Liver (tissue), 9 donors: ENCODE data around the gene TBC1D16. TPM values are rescaled to one million over a fixed set of nuclear protein-coding genes. Genes with fewer than 3 reads are reported as not detected.

Experiments used
- DNase-seq: peaks from one replicate; pipeline ENCODE4 v3.0.0-alpha.2; 2017; ENCODE audit warnings: low spot score
- H3K27ac ChIP-seq, 2 donors: one replicate each; pipeline ENCODE4 v1.7.0; 2013; ENCODE audit warnings: inconsistent platforms in 2 of 2, low read length in 2 of 2, control low read depth in 1 of 2, low read depth in 1 of 2, mild to moderate bottlenecking in 1 of 2
- H3K27me3 ChIP-seq, 4 donors: one replicate each; pipeline versions ENCODE4 v1.6.1 to v1.7.0; 2013; ENCODE audit warnings: low read length in 3 of 4, inconsistent platforms in 1 of 4, mild to moderate bottlenecking in 1 of 4, moderate library complexity in 1 of 4; ENCODE audit not compliant: control insufficient read depth in 4 of 4, insufficient read depth in 4 of 4
- H3K36me3 ChIP-seq, 4 donors: one replicate each; pipeline versions ENCODE4 v1.6.1 to v1.7.0; 2013; ENCODE audit warnings: low read length in 3 of 4, mild to moderate bottlenecking in 3 of 4, low read depth in 1 of 4, moderate library complexity in 1 of 4; ENCODE audit not compliant: control insufficient read depth in 4 of 4, insufficient read depth in 3 of 4
- H3K4me1 ChIP-seq, 4 donors: one replicate each; pipeline versions ENCODE4 v1.6.1 to v1.7.0; 2013; ENCODE audit warnings: low read length in 3 of 4, mild to moderate bottlenecking in 3 of 4, moderate library complexity in 1 of 4; ENCODE audit not compliant: control insufficient read depth in 4 of 4, insufficient read depth in 4 of 4
- H3K4me3 ChIP-seq, 3 donors: one replicate each; pipeline versions ENCODE4 v1.6.1 to v1.7.0; 2013; ENCODE audit warnings: low read length in 3 of 3, control low read depth in 1 of 3, low read depth in 1 of 3, mild to moderate bottlenecking in 1 of 3
- H3K9ac ChIP-seq, 2 donors: one replicate each; pipeline ENCODE4 v1.7.0; 2013; ENCODE audit warnings: low read length in 2 of 2, mild to moderate bottlenecking in 2 of 2, moderate library complexity in 2 of 2, control low read depth in 1 of 2, low read depth in 1 of 2
- H3K9me3 ChIP-seq, 4 donors: one replicate each; pipeline versions ENCODE4 v1.6.1 to v1.7.0; 2013; ENCODE audit warnings: low read length in 3 of 4; ENCODE audit not compliant: control insufficient read depth in 4 of 4
- EGR1 ChIP-seq, 2 donors: IDR thresholded peaks; 2 replicates each; pipeline ENCODE4 v1.6.1; 2016 to 2018; ENCODE audit warnings: antibody characterized with exemption in 2 of 2, low read depth in 2 of 2
- FOXA1 ChIP-seq: IDR thresholded peaks from 2 replicates; pipeline ENCODE4 v1.6.1; 2016; ENCODE audit warnings: antibody characterized with exemption
- HNF4A ChIP-seq, 2 donors: conservative IDR thresholded peaks; 2 replicates each; pipeline ENCODE4 v1.6.1; 2016; ENCODE audit warnings: antibody characterized with exemption in 2 of 2, mild to moderate bottlenecking in 2 of 2
- JUND ChIP-seq, 2 donors: IDR thresholded peaks; 2 replicates each; pipeline ENCODE4 v1.6.1; 2016; ENCODE audit warnings: antibody characterized with exemption in 2 of 2
- RAD21 ChIP-seq, 2 donors: IDR thresholded peaks; 2 replicates each; pipeline ENCODE4 v1.6.1; 2016; ENCODE audit warnings: antibody characterized with exemption in 2 of 2, mild to moderate bottlenecking in 2 of 2
- SP1 ChIP-seq: IDR thresholded peaks from 2 replicates; pipeline ENCODE4 v1.6.1; 2018; ENCODE audit warnings: antibody characterized with exemption, mild to moderate bottlenecking
- TAF1 ChIP-seq: conservative IDR thresholded peaks from 2 replicates; pipeline ENCODE4 v1.6.1; 2016; ENCODE audit warnings: antibody characterized with exemption, mild to moderate bottlenecking
- YY1 ChIP-seq: IDR thresholded peaks from 2 replicates; pipeline ENCODE4 v1.6.1; 2016; ENCODE audit warnings: antibody characterized with exemption, mild to moderate bottlenecking
- ZBTB33 ChIP-seq: IDR thresholded peaks from 2 replicates; pipeline ENCODE4 v1.6.1; 2016; ENCODE audit warnings: antibody characterized with exemption
- WGBS: extraction: QIAGEN DNeasy Blood & Tissue Kit; methylation state at CpG from one replicate; pipeline ENCODE4 v1.1.7; 2013; 5-methylcytosine and 5-hydroxymethylcytosine counted together
- polyA plus RNA-seq, 2 donors: library from polyadenylated mRNA; stranded (reverse) in 1 of 2; unstranded in 1 of 2; fragments of 200-250 nt in 1 of 2; fragments of >200 nt in 1 of 2; fragmentation: Nextera tagmentation in 1 of 2; extraction: Ambion mirVana in 1 of 2; gene quantifications; one replicate each; pipeline versions ENCODE4 v1.2.1 to v1.2.3, GENCODE V29; 2013 to 2015
- total RNA-seq, 2 donors: library from RNA; depleted of rRNA; stranded (reverse); fragments of >200 nt; gene quantifications; one replicate each; pipeline ENCODE4 v1.2.3, GENCODE V29; 2014
- TF ChIP-seq, protein P1 (sequence below): fragments of 150-350 bp; IDR thresholded peaks from 2 replicates; pipeline ENCODE4 v1.5.1; 2017; ENCODE audit warnings: improper control_type of control experiment, low read depth, low read length; ENCODE audit not compliant: missing input control
- TF ChIP-seq, protein P2 (sequence below): IDR thresholded peaks from 2 replicates; pipeline ENCODE4 v1.6.1; 2016; ENCODE audit warnings: antibody characterized with exemption, mild to moderate bottlenecking
- TF ChIP-seq, protein P3 (sequence below): IDR thresholded peaks from 2 replicates; pipeline ENCODE4 v1.6.1; 2016; ENCODE audit warnings: antibody characterized with exemption
- donor health status: healthy.
- donor health status: healthy.
- donor health status: healthy.
- donor health status: healthy.
- donor health status: healthy.

Gene TBC1D16
- total and polyA plus RNA-seq, 4 donors = 3.4 to 29.5 (median 4.7) TPM

DNA sequence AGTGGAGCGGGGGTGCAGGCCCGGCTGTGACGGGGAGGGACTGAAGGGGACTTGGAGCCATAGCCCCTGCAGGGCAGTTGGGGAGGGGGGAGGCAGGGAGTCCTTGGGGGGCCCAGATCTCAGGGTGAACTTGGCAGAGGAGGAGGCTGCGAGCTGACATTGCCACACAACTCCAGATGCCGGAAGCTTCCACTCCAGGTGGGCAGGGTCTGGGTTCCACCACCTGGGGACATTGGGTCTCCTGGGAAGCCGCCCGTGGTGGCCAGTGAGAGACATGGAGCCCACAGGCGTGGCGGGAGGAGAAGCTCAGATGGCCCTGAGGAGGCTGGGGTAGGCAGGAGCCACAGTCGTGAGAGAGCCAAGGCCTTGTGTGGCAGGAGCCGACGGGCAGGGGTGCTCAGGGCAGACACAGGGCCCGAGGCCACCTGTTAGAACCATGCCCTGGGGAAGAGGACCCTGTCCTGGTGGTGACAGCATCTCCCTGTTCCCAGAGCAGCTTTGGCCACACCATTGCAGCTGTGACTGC lies 47.5 kb upstream of the TBC1D16 start:
- Histone ChIP-seq H3K4me3 (no peak overlapping the region), H3K36me3 (no peaks in the 10 kb centered on the region), H3K9ac (no peak overlapping the region), H3K27me3 (no peaks in the 10 kb centered on the region), H3K9me3 (no peaks in the 10 kb centered on the region), H3K4me1 (peaks cover 0 to 3% (median 0%) of the 10 kb centered on the region in 4 donors), H3K27ac (no peak overlapping the region)
- TF ChIP-seq, protein P1, sequence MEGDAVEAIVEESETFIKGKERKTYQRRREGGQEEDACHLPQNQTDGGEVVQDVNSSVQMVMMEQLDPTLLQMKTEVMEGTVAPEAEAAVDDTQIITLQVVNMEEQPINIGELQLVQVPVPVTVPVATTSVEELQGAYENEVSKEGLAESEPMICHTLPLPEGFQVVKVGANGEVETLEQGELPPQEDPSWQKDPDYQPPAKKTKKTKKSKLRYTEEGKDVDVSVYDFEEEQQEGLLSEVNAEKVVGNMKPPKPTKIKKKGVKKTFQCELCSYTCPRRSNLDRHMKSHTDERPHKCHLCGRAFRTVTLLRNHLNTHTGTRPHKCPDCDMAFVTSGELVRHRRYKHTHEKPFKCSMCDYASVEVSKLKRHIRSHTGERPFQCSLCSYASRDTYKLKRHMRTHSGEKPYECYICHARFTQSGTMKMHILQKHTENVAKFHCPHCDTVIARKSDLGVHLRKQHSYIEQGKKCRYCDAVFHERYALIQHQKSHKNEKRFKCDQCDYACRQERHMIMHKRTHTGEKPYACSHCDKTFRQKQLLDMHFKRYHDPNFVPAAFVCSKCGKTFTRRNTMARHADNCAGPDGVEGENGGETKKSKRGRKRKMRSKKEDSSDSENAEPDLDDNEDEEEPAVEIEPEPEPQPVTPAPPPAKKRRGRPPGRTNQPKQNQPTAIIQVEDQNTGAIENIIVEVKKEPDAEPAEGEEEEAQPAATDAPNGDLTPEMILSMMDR = no peak
- TF ChIP-seq SP1 = no peak
- TF ChIP-seq EGR1 (IDR thresholded peaks at IDR 0.05; ENCODE audit: low read depth in 2 of 2) = no peak
- no peak for TF ChIP-seq FOXA1
- no peak for TF ChIP-seq TAF1
- TF ChIP-seq ZBTB33 = no peak
- no peak for TF ChIP-seq YY1
- TF ChIP-seq HNF4A (conservative IDR thresholded peaks at IDR 0.05) = no peak
- DNase-seq = no peak
- 84% methylated on average over 13 of the region's 13 CpGs for WGBS

DNA sequence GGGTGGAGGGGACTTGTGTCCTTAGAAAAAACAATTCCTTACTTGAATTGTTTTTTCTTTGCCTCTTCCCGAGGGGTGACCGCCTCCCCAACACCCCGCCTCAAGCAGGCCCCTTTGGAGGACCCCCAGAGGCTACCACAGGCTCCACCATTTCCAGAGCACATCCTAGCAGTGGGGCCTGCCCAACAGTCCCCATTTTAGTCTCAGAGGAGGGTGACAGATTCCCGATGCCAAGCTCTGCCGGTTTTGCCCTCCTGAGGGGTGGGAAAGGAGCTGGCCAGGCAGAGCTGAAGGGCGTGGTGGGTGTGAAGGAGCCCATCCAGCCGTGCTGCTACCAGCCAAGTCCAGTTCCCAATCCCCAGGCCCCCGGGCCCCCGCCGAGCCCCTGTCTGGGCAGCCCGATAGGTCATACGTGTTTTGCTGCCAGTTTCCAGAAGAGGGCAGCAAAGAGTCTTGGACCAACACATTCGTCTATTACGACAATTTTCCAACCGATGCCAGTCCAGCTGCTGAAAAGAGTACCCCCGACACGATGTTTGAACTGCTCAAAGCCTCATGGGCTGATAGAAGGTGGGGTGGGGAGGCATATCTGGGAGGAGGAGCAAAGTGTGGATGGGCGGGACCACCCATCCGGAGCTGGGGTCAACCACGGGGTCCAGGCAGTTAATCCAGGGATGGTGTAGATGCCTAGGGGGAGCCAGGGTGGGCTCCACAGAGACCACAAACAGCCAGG lies 46.9 kb upstream of the TBC1D16 start:
- Histone ChIP-seq H3K4me1 (peaks cover 0 to 3% (median 0%) of the 10 kb centered on the region in 4 donors), H3K27ac (no peak overlapping the region), H3K9ac (no peak overlapping the region), H3K4me3 (no peak overlapping the region), H3K36me3 (no peaks in the 10 kb centered on the region), H3K9me3 (no peaks in the 10 kb centered on the region), H3K27me3 (no peaks in the 10 kb centered on the region)
- TF ChIP-seq, protein P2, sequence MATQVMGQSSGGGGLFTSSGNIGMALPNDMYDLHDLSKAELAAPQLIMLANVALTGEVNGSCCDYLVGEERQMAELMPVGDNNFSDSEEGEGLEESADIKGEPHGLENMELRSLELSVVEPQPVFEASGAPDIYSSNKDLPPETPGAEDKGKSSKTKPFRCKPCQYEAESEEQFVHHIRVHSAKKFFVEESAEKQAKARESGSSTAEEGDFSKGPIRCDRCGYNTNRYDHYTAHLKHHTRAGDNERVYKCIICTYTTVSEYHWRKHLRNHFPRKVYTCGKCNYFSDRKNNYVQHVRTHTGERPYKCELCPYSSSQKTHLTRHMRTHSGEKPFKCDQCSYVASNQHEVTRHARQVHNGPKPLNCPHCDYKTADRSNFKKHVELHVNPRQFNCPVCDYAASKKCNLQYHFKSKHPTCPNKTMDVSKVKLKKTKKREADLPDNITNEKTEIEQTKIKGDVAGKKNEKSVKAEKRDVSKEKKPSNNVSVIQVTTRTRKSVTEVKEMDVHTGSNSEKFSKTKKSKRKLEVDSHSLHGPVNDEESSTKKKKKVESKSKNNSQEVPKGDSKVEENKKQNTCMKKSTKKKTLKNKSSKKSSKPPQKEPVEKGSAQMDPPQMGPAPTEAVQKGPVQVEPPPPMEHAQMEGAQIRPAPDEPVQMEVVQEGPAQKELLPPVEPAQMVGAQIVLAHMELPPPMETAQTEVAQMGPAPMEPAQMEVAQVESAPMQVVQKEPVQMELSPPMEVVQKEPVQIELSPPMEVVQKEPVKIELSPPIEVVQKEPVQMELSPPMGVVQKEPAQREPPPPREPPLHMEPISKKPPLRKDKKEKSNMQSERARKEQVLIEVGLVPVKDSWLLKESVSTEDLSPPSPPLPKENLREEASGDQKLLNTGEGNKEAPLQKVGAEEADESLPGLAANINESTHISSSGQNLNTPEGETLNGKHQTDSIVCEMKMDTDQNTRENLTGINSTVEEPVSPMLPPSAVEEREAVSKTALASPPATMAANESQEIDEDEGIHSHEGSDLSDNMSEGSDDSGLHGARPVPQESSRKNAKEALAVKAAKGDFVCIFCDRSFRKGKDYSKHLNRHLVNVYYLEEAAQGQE = peak; percentile 62
- no peak for TF ChIP-seq EGR1 (IDR thresholded peaks at IDR 0.05; ENCODE audit: low read depth in 2 of 2)
- TF ChIP-seq, protein P1 = peak; percentile 74
- TF ChIP-seq, protein P3, sequence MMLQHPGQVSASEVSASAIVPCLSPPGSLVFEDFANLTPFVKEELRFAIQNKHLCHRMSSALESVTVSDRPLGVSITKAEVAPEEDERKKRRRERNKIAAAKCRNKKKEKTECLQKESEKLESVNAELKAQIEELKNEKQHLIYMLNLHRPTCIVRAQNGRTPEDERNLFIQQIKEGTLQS = no peak
- peak in 1 of 2 donors; percentile 18 for TF ChIP-seq JUND (IDR thresholded peaks at IDR 0.05)
- peak; percentile 73 to 87 for TF ChIP-seq RAD21 (IDR thresholded peaks at IDR 0.05)
- DNase-seq = peak; percentile 53
- WGBS = 25% methylated on average over 20 of the region's 20 CpGs
